ENCODE results near the gene TRAK1.

TRAK1 gene

GRCh38 chr3:42153039-42153438 is 61.9 kb downstream of the TRAK1 start:
- DNase-seq (ENCODE audit: low read depth in 2 of 2), result no peak

- DNase-seq (ENCODE audit: low read depth in 2 of 2), result no peak
These were observed 66.7 kb downstream of the TRAK1 start for GRCh38 chr3:42157540-42158538.

GRCh38 chr3:42159147-42159546 is 68.0 kb downstream of the TRAK1 start:
- no peak for DNase-seq (ENCODE audit: low read depth in 2 of 2)

- no peak for DNase-seq (ENCODE audit: low read depth in 2 of 2)
These were observed 68.7 kb downstream of the TRAK1 start for GRCh38 chr3:42159706-42160472.

GRCh38 chr3:42161050-42161935 is 70.1 kb downstream of the TRAK1 start:
- DNase-seq (ENCODE audit: low read depth in 2 of 2), result no peak

GRCh38 chr3:42162462-42162861 is 71.3 kb downstream of the TRAK1 start:
- DNase-seq (ENCODE audit: low read depth in 2 of 2), result no peak

GRCh38 chr3:42163622-42164244 is 72.6 kb downstream of the TRAK1 start:
- no peak for DNase-seq (ENCODE audit: low read depth in 2 of 2)

GRCh38 chr3:42164656-42165055 is 73.5 kb downstream of the TRAK1 start:
- DNase-seq (ENCODE audit: low read depth in 2 of 2), result no peak

- DNase-seq (ENCODE audit: low read depth in 2 of 2), result no peak
These were observed 74.1 kb downstream of the TRAK1 start for GRCh38 chr3:42165211-42165610.

GRCh38 chr3:42166214-42166613 is 75.1 kb downstream of the TRAK1 start:
- DNase-seq (ENCODE audit: low read depth in 2 of 2), result no peak

- DNase-seq (ENCODE audit: low read depth in 2 of 2), result no peak
These were observed 75.6 kb downstream of the TRAK1 start for GRCh38 chr3:42166662-42167300.

GRCh38 chr3:42169579-42170120 is 78.5 kb downstream of the TRAK1 start:
- DNase-seq (ENCODE audit: low read depth in 2 of 2), result no peak

GRCh38 chr3:42172047-42172654 is 81.0 kb downstream of the TRAK1 start:
- DNase-seq (ENCODE audit: low read depth in 2 of 2), result no peak

- DNase-seq (ENCODE audit: low read depth in 2 of 2), result no peak
These were observed 82.2 kb downstream of the TRAK1 start for GRCh38 chr3:42173307-42173706.

GRCh38 chr3:42174679-42175385 is 83.7 kb downstream of the TRAK1 start:
- no peak for DNase-seq (ENCODE audit: low read depth in 2 of 2)

- DNase-seq (ENCODE audit: low read depth in 2 of 2), result no peak
These were observed 84.5 kb downstream of the TRAK1 start for GRCh38 chr3:42175386-42176240.

GRCh38 chr3:42176242-42177034 is 85.3 kb downstream of the TRAK1 start:
- no peak for DNase-seq (ENCODE audit: low read depth in 2 of 2)

All from stimulated activated CD4-positive, alpha-beta T cell treated with anti-CD3 and anti-CD28 coated beads, Interleukin-1b, Interleukin-23, amount 100 ng/mL, for 4 hours (primary cell).